Body of pancreas (tissue), 4 donors: ENCODE measurements around the gene SIK3.

Experiments used
- POLR2A ChIP-seq, 3 donors: fragments of 450-650 bp; IDR thresholded peaks; one replicate each; pipeline ENCODE4 v1.6.1; 2016; ENCODE audit warnings: antibody characterized with exemption in 3 of 3, mild to moderate bottlenecking in 2 of 3
- TF ChIP-seq, protein P1 (sequence below), 7 experiments: fragments of 450-650 bp in 4 of 7; fragments of 200-600 bp in 3 of 7; sonication (generic) in 3 of 7; IDR thresholded peaks; one replicate each; pipeline ENCODE4 v1.5.1; 2016 to 2019; ENCODE audit warnings: antibody characterized with exemption in 7 of 7

DNA sequence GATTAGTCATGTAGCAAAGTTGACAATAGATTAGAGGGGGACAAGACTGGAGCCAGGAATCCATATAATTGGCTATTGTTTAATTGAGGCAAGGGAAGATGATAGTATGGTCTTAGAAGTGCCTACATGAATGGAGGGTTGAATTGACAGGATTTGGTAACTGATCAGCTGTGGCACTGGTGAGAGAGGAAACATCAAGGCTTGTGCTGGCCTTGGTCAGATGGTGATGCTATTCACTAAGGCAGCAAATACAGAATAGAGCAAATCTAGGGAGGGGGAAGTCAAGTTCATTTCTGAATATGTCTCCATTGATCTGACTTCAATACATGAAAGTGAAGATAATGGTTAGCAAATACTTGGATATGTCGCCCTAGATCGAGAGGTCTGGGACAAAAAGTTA, 206.5 kb downstream of the SIK3 start:
- TF ChIP-seq, protein P1, sequence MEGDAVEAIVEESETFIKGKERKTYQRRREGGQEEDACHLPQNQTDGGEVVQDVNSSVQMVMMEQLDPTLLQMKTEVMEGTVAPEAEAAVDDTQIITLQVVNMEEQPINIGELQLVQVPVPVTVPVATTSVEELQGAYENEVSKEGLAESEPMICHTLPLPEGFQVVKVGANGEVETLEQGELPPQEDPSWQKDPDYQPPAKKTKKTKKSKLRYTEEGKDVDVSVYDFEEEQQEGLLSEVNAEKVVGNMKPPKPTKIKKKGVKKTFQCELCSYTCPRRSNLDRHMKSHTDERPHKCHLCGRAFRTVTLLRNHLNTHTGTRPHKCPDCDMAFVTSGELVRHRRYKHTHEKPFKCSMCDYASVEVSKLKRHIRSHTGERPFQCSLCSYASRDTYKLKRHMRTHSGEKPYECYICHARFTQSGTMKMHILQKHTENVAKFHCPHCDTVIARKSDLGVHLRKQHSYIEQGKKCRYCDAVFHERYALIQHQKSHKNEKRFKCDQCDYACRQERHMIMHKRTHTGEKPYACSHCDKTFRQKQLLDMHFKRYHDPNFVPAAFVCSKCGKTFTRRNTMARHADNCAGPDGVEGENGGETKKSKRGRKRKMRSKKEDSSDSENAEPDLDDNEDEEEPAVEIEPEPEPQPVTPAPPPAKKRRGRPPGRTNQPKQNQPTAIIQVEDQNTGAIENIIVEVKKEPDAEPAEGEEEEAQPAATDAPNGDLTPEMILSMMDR (IDR thresholded peaks at IDR 0.05): no peak
- TF ChIP-seq POLR2A (IDR thresholded peaks at IDR 0.05): no peak
